Eye (tissue), 1 donor: ENCODE data around the gene APC2.

Experiments used
- DNase-seq: peaks from one replicate; pipeline ENCODE4 v3.0.0-alpha.2; 2015

APC2 gene, protein sequence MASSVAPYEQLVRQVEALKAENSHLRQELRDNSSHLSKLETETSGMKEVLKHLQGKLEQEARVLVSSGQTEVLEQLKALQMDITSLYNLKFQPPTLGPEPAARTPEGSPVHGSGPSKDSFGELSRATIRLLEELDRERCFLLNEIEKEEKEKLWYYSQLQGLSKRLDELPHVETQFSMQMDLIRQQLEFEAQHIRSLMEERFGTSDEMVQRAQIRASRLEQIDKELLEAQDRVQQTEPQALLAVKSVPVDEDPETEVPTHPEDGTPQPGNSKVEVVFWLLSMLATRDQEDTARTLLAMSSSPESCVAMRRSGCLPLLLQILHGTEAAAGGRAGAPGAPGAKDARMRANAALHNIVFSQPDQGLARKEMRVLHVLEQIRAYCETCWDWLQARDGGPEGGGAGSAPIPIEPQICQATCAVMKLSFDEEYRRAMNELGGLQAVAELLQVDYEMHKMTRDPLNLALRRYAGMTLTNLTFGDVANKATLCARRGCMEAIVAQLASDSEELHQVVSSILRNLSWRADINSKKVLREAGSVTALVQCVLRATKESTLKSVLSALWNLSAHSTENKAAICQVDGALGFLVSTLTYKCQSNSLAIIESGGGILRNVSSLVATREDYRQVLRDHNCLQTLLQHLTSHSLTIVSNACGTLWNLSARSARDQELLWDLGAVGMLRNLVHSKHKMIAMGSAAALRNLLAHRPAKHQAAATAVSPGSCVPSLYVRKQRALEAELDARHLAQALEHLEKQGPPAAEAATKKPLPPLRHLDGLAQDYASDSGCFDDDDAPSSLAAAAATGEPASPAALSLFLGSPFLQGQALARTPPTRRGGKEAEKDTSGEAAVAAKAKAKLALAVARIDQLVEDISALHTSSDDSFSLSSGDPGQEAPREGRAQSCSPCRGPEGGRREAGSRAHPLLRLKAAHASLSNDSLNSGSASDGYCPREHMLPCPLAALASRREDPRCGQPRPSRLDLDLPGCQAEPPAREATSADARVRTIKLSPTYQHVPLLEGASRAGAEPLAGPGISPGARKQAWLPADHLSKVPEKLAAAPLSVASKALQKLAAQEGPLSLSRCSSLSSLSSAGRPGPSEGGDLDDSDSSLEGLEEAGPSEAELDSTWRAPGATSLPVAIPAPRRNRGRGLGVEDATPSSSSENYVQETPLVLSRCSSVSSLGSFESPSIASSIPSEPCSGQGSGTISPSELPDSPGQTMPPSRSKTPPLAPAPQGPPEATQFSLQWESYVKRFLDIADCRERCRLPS (N-terminal part only)

DNA sequence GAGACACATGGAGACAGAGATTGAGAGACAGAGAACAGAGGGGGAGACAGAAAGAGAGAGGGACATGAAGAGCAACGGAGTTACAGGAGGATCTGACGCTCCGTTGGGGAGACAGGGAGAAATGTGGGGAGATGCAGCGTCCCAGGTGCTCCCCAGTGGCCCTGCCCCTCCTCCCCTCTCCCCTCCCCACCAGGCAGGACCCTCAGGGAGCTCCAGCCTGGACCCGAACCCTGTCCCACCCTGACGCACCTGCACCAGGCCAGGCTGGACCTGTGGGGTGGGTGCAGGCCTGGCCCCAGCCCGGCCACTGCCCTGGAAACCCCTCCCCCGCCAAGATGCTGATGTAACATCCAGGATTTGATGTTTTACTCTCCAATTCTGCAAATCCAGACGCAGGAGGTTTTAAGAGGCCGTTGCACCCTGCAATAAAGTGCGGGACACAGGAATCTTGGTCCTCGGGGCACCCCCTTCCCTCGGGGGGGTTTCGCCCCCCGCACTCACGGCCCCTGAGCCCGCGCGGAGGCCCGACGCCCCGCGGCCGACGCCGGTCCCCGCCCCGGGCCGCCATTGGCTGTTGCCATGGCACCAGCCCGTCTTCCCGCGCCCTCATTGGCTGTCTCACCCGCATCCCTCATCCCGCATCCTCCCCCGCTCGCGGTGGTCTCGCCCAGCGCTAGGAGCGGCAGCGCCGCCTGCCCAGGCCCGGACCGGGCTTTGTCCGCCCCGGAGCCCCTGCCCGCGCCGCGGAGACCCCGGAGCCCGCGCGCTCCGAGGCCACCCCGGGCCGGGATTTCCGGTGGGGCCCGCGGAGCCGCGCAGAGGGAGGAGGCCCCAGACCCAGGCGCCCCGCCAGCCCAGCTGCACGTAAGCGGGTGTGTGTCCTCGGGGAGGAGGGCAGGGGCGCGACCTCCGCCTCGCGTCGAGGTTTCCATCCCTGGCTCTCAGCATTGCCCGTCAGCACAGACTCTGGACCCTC is at the start of gene APC2:
Gene APC2, plus strand, starts transcription at position 655 of the 976 bp plus-strand sequence. CDS start 2,881 bp downstream, outside the sequence.
- DNase-seq: peak; percentile 94

DNA sequence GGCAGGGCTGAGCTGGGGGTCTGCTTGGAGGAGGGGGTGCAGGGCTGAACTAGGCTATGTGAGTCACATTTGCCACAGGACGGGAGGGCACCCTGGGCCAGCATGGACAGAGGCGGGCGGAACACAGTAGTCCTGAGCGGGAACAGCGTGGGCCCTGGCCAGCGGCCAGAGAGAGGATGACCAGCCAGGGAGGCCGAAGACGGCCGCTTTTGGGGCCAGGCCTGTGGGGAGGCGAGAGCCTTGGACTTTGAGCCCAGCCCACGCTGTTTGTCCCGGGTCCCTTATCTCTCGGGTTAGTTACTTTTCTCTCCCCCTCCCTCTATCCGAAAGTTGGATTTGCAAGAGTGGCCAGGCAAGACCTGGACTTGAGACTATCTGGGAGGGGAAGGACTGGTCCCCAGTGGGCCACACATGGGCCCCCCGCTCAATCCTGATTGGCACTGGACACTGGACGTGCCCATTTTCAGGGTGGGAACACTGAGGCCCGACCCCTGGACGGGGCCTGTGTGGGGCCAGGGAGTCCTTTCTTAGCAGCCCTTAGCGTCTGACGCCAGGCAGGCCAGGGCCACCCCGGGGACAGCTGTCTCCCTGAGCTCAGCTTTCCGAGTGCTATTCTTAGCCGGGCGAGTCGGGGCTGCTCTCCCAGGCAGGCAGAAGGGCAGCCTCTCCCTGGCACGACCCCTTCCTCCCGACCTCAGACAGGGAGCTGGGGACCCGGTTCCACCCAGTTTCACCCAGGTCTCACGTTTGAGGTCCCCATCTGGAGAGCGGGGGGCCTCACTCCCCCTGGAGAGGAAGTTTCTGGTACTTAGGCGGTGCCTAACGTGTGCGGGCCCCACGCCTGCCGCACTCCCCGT is 49.4 kb upstream of the APC2 start:
- peak; percentile 51 for DNase-seq

DNA sequence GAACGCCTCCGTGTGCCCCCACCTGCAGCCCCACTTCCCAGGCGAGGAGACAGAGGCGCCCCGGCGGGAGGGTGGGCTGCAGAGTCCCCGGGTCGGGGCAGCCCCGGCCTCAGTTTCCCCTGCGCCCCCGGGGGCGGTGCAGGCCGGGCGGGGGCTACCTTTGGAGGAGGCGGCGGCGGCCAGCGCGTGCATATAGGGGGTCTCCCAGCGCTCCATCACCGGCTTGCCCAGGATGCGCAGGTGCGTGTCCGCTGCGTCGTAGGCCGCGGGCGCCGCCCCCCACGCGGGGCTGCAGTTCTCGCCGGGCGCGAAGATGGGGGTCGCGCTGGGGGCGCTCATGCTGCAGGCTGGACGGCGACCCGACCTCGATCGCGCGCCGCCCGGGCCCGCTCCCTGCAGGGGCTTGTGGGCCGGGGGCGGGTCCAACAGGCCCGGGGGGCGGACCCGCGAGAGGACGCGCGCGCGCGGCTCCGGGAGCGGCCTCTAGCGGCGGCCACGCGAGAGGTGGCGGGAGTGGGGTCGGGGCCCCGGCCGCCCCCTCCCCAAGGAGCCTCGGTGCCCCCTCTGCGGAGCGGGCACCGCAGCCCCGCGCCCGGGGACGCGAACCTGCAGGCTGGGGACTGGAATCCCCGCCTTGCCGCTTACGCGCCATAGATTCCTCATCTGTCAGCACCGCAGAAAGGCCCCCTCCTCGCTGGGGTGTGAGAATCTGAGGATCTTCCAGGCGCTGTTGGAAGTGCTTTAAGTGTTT is 48.6 kb upstream of the APC2 start, which contains the start of gene GAMT:
Gene GAMT, minus strand, starts transcription at position 405 of the 751 bp plus-strand sequence. Its CDS starts 66 bp downstream, at position 339.
- peak; percentile 64 for DNase-seq

DNA sequence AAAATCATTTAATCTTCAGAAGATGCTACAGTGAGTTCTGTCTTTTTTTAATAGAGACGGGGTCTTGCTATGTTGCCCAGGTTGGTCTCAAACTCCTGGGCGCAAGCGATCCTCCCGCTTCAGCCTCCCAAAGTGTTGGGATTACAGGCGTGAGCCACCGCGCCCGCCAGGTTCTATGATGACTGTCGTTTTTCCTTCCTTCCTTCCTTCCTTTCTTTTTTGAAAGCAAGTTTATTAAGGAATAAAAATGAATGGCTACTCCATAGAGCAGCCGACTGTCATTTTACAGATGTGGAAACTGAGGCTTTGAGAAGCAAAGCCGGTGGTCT is 48.1 kb upstream of the APC2 start:
- DNase-seq: no peak

DNA sequence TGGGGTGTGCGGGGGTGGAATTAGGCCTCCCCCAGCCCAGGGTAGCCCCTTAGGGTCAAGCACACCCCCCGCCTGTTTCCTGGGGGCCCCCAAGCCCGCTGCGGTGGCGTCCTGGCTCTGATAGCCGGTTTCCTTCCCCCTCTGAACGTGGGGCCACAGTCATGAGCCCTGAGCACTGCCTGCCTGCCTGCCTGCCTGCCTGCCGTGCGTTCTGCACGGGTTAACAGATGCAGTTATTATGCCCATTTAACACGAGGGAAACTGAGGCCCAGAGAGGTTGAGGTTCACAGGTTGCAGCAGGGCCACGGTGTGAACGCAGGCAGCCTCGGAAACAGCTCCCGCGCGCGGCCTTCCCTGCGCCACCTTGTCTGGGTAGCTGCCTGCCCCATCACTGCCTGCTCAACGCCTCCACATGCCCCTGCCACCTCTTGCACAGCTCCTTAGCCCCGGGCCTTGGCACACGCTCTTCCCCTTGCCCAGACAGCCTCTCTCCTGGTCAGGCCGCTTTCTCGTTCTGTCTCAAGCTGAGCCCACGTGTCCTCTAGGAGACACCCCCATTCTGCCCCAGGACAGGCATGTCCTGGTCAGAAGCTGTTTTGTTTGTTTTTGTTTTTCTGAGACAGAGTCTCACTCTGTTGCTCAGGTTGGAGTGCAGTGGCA is 47.4 kb upstream of the APC2 start:
- no peak for DNase-seq

DNA sequence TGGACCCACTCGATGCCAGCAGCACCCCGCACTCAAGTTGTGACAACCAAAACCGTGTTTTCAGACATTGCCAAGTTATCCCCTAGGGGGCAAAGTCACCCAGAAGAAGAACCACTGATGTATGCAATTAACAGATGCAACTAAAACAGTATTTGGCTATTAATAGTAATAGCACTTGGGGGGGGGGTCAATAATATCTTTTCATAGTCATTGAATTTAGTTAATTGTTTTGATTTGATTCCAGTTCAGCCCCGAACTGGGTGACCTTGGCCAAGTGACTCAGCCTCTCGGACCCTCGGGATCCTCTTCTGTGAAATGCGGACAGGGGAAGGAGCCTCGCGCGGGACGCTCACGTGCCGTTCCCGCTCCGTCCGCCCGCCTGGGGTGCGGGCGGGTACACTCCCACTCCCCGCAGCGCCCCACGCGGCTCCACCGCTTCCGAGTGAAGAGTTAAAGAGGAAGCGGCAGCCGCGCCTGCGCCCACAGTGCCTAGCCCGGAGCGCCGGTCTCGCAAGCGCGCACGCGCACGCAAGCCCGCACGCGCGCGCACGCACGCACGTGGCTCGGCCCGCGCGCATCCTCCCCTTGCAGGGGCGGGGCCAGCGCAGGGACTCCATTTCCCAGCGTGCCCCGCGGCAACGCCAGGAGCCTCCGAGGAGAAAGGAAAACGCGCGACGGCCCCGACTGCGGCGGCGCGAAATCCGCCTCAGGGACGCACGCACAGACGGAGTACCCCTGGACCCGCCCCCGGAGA is 43.0 kb upstream of the APC2 start:
- peak; percentile 99 for DNase-seq

DNA sequence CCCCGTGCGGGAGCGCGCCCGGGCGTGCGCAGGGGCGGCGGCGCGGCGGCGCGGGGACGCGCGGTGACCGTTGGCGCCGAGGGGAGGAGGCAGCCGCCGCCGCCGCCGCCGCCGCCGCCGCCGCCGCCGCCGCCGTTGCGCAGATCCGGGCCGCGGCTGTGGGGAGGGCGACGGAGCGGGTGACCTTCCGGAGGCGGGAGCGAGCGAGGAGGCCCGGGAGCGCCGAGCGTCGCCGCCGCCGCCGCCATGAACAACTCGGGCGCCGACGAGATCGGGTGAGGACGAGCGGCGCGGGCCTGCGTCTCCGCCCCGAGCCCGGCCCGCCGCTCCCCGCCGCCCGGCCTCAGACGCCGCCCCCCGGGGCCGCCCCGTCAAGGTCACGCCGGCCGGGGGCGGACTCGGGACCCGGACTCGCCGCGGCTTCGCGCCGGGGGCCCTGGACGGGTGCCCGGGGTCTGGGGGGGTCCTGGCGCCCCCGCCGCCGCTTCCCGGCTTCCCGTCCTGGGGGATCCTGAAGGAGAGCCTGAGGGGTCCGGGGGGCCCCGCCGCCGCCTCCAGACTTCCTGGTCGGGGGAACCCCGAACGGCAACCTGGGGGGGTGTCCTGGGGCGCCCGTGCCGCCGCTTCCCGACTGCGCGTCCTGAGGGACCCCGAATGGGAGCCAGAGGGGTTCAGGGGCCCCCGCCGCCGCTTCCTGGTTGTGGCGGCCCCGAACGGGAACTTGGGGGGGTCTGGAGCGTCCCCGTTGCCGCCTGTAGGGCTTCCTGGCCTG is 42.2 kb upstream of the APC2 start, which contains the start of gene DAZAP1:
Gene DAZAP1, plus strand, starts transcription at position 59 of the 772 bp plus-strand sequence. Its CDS starts 188 bp downstream, at position 247.
- DNase-seq: no peak

DNA sequence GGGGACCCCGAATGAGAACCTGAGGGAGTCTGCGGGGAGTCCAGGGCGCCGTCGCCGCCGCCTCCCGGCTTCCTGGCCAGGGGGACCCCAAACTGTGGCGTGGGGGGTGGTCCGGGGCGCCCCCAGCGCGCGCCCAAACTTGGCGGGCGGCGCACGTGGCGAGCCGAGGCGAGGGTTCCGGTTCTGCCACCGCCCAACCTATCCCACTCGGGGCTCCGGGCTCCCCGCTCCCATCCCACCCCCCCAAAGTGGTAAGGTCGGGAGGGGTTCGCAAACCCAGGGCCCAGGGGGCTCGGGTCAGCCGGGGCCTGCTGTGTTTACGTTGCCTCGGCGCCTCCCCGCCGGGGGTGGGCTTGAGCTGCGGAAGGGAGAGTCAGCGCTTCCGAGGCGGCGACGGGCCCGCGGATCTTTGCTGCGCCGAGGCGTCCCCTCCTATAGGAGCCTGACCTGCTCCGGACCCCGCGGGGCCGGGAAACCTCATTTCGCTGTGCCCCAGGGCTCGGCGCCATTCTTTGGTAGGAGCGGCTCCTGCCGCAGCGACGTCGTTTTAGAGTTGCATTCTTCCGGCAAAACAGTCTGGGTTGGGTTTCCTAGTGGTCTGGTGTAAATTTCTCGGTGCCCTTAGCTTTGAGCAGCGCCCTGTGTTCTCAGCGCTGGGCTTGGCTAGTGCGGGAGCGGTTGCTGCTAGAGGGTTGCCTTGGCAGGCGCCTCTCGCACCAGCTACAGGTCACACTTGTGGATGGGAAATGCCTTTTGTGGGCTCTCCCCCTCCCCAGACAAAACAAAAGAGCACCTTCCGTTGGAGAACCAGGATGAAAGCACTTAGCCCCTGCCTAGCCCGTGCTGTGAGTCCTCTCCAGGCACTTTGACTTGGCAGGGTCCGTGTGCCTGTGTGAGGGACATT is 41.4 kb upstream of the APC2 start:
- peak; percentile 54 for DNase-seq

DNA sequence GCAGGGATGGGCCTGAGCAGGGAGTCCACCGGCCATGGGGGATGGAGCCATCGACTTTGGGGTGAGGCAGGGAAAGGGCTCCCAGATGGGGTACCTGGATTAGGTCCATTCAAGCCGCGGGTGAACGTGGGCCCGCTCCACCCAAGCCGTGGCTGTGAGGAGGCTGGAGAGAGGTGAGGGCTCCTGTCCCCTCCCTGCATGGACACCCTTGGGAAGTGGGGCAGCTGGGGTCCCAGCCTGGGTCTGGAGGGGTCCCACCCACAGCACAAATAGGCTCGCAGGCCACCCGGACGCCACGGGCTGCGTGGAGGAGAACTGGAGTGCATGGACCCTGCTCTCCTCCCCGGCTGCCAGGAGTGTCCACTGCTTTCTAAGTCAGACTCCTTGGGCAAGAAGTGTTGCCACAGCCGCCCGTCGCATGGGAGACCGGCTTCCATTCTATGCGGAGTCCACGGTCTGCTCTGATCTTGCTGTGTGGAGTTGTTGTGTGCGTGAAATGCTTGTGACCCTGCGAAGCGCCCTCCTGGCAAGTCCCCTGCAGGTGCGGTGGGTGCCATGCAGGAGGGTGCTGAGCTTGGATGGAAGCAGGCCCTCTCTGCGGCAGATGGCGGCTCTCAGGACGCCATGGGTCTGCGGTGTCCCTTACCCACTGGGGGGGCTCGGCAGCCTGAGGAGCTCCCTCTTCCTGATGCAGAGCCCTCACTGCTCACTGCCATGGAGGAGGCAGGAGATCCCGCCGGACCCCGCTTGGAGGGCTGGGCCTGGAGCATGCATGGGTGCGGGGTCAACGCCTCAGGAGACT is 40.5 kb upstream of the APC2 start:
- no peak for DNase-seq

DNA sequence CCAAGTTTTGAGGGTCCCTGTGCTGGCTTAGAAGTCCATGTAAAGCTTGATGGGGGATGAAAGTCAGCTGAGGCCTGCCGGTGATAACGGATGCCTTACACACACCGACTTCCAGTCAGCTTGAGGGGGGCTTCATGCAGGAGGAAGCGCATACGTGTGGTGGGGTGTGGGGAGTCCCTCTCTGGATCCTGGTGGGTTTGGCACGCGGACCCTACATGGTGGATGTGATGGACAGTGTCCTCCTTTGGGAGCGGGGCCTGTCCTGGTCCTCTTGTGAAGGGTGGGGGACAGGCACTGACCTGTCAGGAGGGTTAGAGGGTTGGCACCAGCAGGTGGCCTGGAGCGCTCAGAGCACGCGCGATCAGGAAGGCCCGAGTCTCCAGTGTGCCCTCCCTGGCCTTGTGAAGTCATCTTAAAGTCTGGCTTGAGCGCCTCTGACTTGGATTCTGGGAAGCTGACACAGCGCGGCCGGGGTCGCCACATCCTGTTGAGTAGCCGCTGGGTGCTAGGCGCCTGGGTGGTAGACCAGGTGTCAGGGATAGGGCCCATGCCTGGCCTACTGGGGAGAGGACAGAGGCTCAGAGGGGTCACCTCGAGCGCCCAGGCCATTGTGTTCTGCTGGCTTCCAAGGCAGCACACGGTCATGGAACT is 39.7 kb upstream of the APC2 start:
- DNase-seq: no peak

DNA sequence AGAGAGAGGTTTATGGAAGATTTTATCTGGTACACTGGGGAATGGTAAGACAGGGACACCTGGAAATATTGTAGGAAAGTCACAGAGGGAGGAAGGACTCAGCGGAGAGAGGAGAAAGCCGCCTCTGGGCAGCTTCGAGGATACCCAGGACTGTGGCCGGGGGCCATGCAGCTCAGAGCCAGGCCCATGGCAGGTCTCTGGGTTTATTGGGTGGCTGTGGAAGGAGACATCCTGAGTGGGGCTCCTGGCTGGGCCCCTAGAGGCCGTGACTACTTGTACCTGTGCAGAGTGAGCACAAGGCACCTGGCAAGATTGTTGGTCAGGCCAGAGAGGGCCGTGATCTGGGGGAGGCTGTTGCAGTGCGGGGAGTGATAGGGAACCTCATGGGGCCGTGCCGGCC is 39.1 kb upstream of the APC2 start:
- DNase-seq: no peak

DNA sequence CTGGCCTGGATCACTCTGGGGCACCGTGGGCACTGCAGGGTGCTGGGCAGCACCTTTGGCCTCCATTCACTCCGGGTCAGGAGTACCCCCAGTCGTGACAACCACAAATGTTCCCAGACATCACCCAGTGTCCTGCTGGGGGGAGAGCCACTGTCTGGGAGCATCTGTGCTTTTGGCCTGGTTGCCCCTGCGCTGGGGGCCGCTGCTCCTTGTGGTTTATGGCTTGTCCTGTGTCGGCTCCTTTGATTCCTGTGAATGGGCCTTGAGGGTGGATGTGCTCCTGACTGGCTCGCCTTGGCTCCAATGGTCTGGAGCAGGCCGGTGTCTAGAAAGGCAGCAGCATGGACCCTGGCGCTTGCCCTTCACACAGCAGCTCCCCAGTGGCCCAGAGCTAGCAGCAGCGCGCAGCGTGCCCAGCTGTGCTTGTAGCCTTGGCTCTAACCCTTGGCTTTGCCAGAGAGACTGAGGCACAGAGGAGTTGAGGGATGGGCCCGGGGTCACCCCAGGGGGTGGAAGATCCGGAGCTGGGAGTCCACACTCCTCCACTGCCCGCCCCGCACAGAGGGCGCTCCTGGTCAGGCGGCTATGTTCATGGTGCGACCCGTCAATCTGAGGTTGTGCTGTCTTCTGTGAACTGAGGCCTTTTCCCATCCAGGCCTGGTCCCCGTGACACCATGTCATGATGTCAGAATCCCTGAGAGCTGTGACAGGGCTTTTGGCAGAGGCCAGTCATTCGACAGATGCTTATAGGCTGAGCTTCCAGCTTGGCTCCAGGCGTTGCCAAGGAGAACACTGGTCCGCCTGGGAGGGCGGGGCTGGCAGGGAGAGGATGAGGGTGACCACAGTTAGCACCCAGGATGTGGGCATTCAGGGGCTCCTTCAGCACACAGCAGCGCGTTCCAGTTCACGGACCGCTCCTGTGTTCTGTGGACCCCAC is 38.4 kb upstream of the APC2 start:
- DNase-seq: peak; percentile 72

DNA sequence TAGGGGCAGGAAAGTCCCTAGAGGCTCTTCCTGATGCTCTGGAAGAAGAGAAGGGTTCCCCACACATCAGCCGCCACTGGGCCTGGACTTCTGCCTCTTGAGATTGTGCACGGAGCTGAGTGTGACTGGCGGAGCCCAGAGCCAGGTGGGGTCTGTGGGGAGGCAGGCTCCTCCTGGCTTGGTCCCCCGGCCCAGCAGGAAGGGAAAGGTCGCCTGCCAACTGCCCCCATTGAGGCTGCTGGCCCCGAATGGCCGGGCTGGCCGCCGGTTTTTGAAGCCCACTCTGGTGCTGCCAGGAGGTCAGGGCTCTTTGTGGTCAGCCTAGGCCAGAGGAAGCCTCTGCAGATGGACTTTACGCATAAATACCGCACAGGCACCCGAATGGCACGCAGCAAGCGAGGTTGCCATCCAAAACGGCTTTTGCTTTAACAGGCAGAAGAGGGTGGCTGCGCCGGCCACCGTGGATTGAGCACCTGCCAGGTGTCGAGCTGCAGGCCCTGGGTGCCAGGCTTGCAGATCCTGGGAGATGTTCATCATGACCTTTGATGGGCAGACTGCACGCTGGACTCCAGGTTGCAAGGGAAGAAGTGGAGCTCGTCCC is 37.5 kb upstream of the APC2 start:
- DNase-seq: no peak
